Prostate gland (tissue), 2 donors: ENCODE data around the gene KCNG3. TPM values are rescaled to one million over a fixed set of nuclear protein-coding genes. Genes with fewer than 3 reads are reported as not detected.

Experiments
- DNase-seq: peaks from one replicate; pipeline ENCODE4 v3.0.0-alpha.2; 2019; ENCODE audit warnings: low spot score
- H3K27ac ChIP-seq, 2 donors: fragments of 200-600 bp; sonication (generic); 2 replicates each; pipeline ENCODE4 v1.5.1; 2017 to 2019
- H3K27me3 ChIP-seq: fragments of 200-600 bp; sonication (generic); replicated peaks from 2 replicates; pipeline ENCODE4 v1.5.1; 2019; ENCODE audit not compliant: insufficient read depth
- H3K36me3 ChIP-seq, 2 donors: fragments of 200-600 bp; sonication (generic); 1 replicate in 1 of 2; 2 replicates in 1 of 2; pipeline versions ENCODE4 v1.5.1 to v1.8.1; 2017 to 2019
- H3K4me1 ChIP-seq: fragments of 200-600 bp; sonication (generic); replicated peaks from 2 replicates; pipeline ENCODE4 v1.5.1; 2019
- H3K4me3 ChIP-seq, 2 donors: fragments of 200-600 bp; sonication (generic); 2 replicates each; pipeline ENCODE4 v1.5.1; 2017 to 2019
- H3K9me3 ChIP-seq: fragments of 200-600 bp; sonication (generic); 2 replicates; pipeline ENCODE4 v1.5.1; 2017
- POLR2A ChIP-seq: fragments of 450-650 bp; IDR thresholded peaks from one replicate; pipeline ENCODE4 v1.6.1; 2016; ENCODE audit warnings: antibody characterized with exemption, mild to moderate bottlenecking
- POLR2AphosphoS5 ChIP-seq: sonication (generic); formaldehyde crosslinking; IDR thresholded peaks from one replicate; pipeline ENCODE4 v1.6.1; 2017; ENCODE audit warnings: antibody characterized with exemption
- WGBS: methylation state at CpG from one replicate; pipeline ENCODE4 v1.1.5; 2018; 5-methylcytosine and 5-hydroxymethylcytosine counted together
- intact Hi-C: fragments of 100-400 bp; cut with DNase I; formaldehyde crosslinking; loops from one replicate; pipeline ENCODE4 v1.14.2; 2022
- total RNA-seq, 2 donors: library from RNA; depleted of rRNA; stranded (reverse); fragments of >200 nt; gene quantifications; one replicate each; pipeline ENCODE4 v1.1.0, GENCODE V29; 2016
- TF ChIP-seq, protein P1 (sequence below), 4 experiments: fragments of 200-600 bp in 2 of 4; fragments of 450-650 bp in 2 of 4; sonication (generic) in 2 of 4; IDR thresholded peaks; 1 replicate in 3 of 4; 2 replicates in 1 of 4; pipeline ENCODE4 v1.5.1; 2016 to 2019; ENCODE audit warnings: antibody characterized with exemption in 4 of 4, mild to moderate bottlenecking in 2 of 4, moderate library complexity in 2 of 4

The KCNG3 gene
- total RNA-seq, 2 donors from 2014 or later = 0.27 to 4.1 TPM

GRCh38 chr2:42429352-42429751 lies 64.4 kb downstream of the KCNG3 start:
- Histone ChIP-seq H3K4me3 (no peak overlapping the region), H3K27me3 (no peaks in the 10 kb centered on the region), H3K4me1 (no peaks in the 10 kb centered on the region), H3K27ac (no peak overlapping the region), H3K36me3 (no peaks in the 10 kb centered on the region), H3K9me3 (no peaks in the 10 kb centered on the region)
- WGBS = 99% methylated on average over 2 of the region's 2 CpGs
- DNase-seq = no peak
- intact Hi-C loops = no loop called here
- TF ChIP-seq, protein P1, sequence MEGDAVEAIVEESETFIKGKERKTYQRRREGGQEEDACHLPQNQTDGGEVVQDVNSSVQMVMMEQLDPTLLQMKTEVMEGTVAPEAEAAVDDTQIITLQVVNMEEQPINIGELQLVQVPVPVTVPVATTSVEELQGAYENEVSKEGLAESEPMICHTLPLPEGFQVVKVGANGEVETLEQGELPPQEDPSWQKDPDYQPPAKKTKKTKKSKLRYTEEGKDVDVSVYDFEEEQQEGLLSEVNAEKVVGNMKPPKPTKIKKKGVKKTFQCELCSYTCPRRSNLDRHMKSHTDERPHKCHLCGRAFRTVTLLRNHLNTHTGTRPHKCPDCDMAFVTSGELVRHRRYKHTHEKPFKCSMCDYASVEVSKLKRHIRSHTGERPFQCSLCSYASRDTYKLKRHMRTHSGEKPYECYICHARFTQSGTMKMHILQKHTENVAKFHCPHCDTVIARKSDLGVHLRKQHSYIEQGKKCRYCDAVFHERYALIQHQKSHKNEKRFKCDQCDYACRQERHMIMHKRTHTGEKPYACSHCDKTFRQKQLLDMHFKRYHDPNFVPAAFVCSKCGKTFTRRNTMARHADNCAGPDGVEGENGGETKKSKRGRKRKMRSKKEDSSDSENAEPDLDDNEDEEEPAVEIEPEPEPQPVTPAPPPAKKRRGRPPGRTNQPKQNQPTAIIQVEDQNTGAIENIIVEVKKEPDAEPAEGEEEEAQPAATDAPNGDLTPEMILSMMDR (IDR thresholded peaks at IDR 0.05) = no peak
- TF ChIP-seq POLR2A = no peak
- TF ChIP-seq POLR2AphosphoS5 = no peak

- Histone ChIP-seq H3K9me3 (no peaks in the 10 kb centered on the region), H3K4me1 (no peaks in the 10 kb centered on the region), H3K4me3 (no peak overlapping the region), H3K27ac (no peak overlapping the region), H3K36me3 (no peaks in the 10 kb centered on the region), H3K27me3 (no peaks in the 10 kb centered on the region)
- intact Hi-C loops = no loop called here
- DNase-seq = no peak
- 73% methylated on average over 3 of the region's 3 CpGs for WGBS
- TF ChIP-seq POLR2AphosphoS5 (no peak), POLR2A (no peak)
- TF ChIP-seq, protein P1 (IDR thresholded peaks at IDR 0.05) = no peak
Measured at GRCh38 chr2:42425697-42426096, 68.1 kb downstream of the KCNG3 start.

GRCh38 chr2:42424033-42424432 lies 69.7 kb downstream of the KCNG3 start:
- H3K4me3 ChIP-seq = no peak overlapping the region
- 51% methylated on average over 4 of the region's 4 CpGs for WGBS
- intact Hi-C loops = no loop called here
- H3K4me1 ChIP-seq = no peaks in the 10 kb centered on the region
- H3K9me3 ChIP-seq = no peaks in the 10 kb centered on the region
- TF ChIP-seq POLR2A (no peak), POLR2AphosphoS5 (no peak)
- TF ChIP-seq, protein P1 (IDR thresholded peaks at IDR 0.05) = no peak
- no peak for DNase-seq
- H3K27ac ChIP-seq = no peak overlapping the region
- no peaks in the 10 kb centered on the region for H3K27me3 ChIP-seq
- H3K36me3 ChIP-seq = no peaks in the 10 kb centered on the region

- DNase-seq = no peak
- WGBS = 52% methylated on average over 3 of the region's 3 CpGs
Measured at GRCh38 chr2:42421601-42422239, 72.1 kb downstream of the KCNG3 start.

GRCh38 chr2:42421157-42421485 lies 72.7 kb downstream of the KCNG3 start:
- TF ChIP-seq POLR2A = no peak
- TF ChIP-seq, protein P1 (IDR thresholded peaks at IDR 0.05) = no peak
- no peak for TF ChIP-seq POLR2AphosphoS5
- no peaks in the 10 kb centered on the region for H3K27me3 ChIP-seq
- H3K4me1 ChIP-seq = no peaks in the 10 kb centered on the region
- 58% methylated on average over 3 of the region's 3 CpGs for WGBS
- intact Hi-C loops = no loop called here
- H3K27ac ChIP-seq = no peak overlapping the region
- no peak overlapping the region for H3K4me3 ChIP-seq
- no peaks in the 10 kb centered on the region for H3K36me3 ChIP-seq
- no peaks in the 10 kb centered on the region for H3K9me3 ChIP-seq
- DNase-seq = no peak

More at GRCh38 chr2:42421601-42422239, 72.1 kb downstream of the KCNG3 start:
- Histone ChIP-seq H3K4me1 (no peaks in the 10 kb centered on the region), H3K36me3 (no peaks in the 10 kb centered on the region), H3K9me3 (no peaks in the 10 kb centered on the region), H3K4me3 (no peak overlapping the region), H3K27me3 (no peaks in the 10 kb centered on the region), H3K27ac (no peak overlapping the region)
- TF ChIP-seq POLR2AphosphoS5 (no peak), POLR2A (no peak)
- TF ChIP-seq, protein P1 (IDR thresholded peaks at IDR 0.05) = no peak
- intact Hi-C loops = no loop called here
